ENCODE measurements around the gene MBLAC1. TPM values are rescaled to one million over a fixed set of nuclear protein-coding genes. Genes with fewer than 3 reads are reported as not detected.

MBLAC1 gene
- polyA plus RNA-seq, 1 donor from 2014 or later, result 6.4 TPM

DNA sequence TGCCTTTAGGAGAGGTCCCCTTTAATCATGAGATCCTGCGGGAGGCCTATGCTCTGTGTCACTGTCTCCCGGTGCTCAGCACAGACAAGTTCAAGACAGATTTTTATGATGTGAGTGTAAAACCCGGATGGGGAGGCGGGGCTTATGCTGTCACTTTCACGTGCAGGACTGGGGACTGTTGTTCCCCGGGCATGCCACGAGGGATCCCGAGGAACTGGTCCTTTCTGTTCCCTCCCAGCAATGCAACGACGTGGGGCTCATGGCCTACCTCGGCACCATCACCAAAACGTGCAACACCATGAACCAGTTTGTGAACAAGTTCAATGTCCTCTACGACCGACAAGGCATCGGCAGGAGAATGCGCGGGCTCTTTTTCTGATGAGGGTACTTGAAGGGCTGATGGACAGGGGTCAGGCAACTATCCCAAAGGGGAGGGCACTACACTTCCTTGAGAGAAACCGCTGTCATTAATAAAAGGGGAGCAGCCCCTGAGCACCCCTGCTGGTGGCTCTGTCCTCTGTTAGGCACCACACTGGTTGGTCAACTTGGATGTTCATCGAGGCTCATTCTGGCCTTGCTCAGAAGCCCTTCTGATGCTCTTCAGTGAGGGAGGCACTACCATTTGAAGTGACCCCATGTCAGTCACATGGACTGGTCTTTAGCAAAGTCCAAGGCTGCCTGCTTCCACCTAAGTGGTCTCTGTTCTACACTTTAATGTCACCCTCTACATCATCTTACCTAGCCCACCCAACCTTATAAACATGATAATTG lies 35.2 kb upstream of the MBLAC1 start:
- H3K79me2 ChIP-seq (replicated peaks; ENCODE audit: insufficient read depth, low read length), result peaks cover 4% of the 10 kb centered on the region
- H3K9me3 ChIP-seq (ENCODE audit: low read length), result no peaks in the 10 kb centered on the region
- no peak overlapping the region for H2AFZ ChIP-seq (ENCODE audit: low read depth, low read length)
- no peak overlapping the region for H3K27ac ChIP-seq (ENCODE audit: low read length)
- no peak overlapping the region for H3K9ac ChIP-seq (ENCODE audit: low read length)
- no peaks in the 10 kb centered on the region for H4K20me1 ChIP-seq (ENCODE audit: insufficient read depth)
- no peak overlapping the region for H3K4me2 ChIP-seq (ENCODE audit: low read length)
- TF ChIP-seq POLR2AphosphoS5 (IDR thresholded peaks at IDR 0.05) (peak; percentile 5), TAF1 (IDR thresholded peaks at IDR 0.05; ENCODE audit: low read depth) (no peak)
- TF ChIP-seq, protein P1, sequence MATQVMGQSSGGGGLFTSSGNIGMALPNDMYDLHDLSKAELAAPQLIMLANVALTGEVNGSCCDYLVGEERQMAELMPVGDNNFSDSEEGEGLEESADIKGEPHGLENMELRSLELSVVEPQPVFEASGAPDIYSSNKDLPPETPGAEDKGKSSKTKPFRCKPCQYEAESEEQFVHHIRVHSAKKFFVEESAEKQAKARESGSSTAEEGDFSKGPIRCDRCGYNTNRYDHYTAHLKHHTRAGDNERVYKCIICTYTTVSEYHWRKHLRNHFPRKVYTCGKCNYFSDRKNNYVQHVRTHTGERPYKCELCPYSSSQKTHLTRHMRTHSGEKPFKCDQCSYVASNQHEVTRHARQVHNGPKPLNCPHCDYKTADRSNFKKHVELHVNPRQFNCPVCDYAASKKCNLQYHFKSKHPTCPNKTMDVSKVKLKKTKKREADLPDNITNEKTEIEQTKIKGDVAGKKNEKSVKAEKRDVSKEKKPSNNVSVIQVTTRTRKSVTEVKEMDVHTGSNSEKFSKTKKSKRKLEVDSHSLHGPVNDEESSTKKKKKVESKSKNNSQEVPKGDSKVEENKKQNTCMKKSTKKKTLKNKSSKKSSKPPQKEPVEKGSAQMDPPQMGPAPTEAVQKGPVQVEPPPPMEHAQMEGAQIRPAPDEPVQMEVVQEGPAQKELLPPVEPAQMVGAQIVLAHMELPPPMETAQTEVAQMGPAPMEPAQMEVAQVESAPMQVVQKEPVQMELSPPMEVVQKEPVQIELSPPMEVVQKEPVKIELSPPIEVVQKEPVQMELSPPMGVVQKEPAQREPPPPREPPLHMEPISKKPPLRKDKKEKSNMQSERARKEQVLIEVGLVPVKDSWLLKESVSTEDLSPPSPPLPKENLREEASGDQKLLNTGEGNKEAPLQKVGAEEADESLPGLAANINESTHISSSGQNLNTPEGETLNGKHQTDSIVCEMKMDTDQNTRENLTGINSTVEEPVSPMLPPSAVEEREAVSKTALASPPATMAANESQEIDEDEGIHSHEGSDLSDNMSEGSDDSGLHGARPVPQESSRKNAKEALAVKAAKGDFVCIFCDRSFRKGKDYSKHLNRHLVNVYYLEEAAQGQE (IDR thresholded peaks at IDR 0.05; ENCODE audit: borderline replicate concordance), result no peak
- H3K36me3 ChIP-seq (ENCODE audit: insufficient read depth, low read length), result peaks cover 6% of the 10 kb centered on the region
- H3K27me3 ChIP-seq (ENCODE audit: insufficient read depth, low read depth, low read length), result no peaks in the 10 kb centered on the region
- no peaks in the 10 kb centered on the region for H3K9me2 ChIP-seq (ENCODE audit: insufficient read depth, low read length)
- no peaks in the 10 kb centered on the region for H3F3A ChIP-seq (ENCODE audit: insufficient read depth, low read length, poor library complexity, severe bottlenecking)
- no peak overlapping the region for H3K4me3 ChIP-seq (ENCODE audit: low read length)

DNA sequence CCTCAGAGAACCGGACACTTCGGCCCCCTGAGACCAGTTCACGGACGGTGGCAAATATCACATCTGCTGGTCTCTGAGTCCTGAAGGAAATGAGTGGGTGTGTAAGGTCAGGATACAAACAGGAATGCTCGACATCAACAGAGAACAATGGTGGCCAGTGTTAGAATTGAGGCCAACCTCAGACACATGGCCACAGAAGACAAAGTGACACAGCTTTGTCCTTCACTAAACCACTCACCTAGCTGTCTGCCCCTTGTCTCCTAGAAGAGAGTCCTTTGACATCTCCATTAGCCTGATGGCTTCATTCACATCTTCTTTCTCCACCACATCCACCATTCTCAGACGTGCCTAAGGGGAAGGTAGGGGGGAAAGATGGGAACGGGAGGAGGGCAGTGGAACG lies 33.7 kb upstream of the MBLAC1 start:
- Histone ChIP-seq H2AFZ (ENCODE audit: low read depth, low read length) (no peak overlapping the region), H3K79me2 (replicated peaks; ENCODE audit: insufficient read depth, low read length) (peaks cover 8% of the 10 kb centered on the region), H3K4me3 (ENCODE audit: low read length) (no peak overlapping the region), H3K9ac (ENCODE audit: low read length) (no peak overlapping the region), H3K36me3 (ENCODE audit: insufficient read depth, low read length) (peaks cover 6% of the 10 kb centered on the region), H3K4me2 (ENCODE audit: low read length) (no peak overlapping the region), H3K27ac (ENCODE audit: low read length) (no peak overlapping the region), H3K9me3 (ENCODE audit: low read length) (no peaks in the 10 kb centered on the region), H3K9me2 (ENCODE audit: insufficient read depth, low read length) (no peaks in the 10 kb centered on the region), H3K27me3 (ENCODE audit: insufficient read depth, low read depth, low read length) (no peaks in the 10 kb centered on the region), H4K20me1 (ENCODE audit: insufficient read depth) (no peaks in the 10 kb centered on the region), H3F3A (ENCODE audit: insufficient read depth, low read length, poor library complexity, severe bottlenecking) (no peaks in the 10 kb centered on the region)
- no peak for TF ChIP-seq EZH2 (IDR thresholded peaks at IDR 0.05; ENCODE audit: borderline replicate concordance, insufficient read depth, low read length, poor library complexity, severe bottlenecking)
- TF ChIP-seq TAF1 (IDR thresholded peaks at IDR 0.05; ENCODE audit: low read depth), result no peak
- TF ChIP-seq SMC3 (conservative IDR thresholded peaks at IDR 0.05; ENCODE audit: poor library complexity), result no peak
- TF ChIP-seq, protein P1 (IDR thresholded peaks at IDR 0.05; ENCODE audit: borderline replicate concordance), result no peak
- TF ChIP-seq EP300 (conservative IDR thresholded peaks at IDR 0.05; ENCODE audit: poor library complexity, severe bottlenecking), result no peak
- TF ChIP-seq POLR2AphosphoS5 (IDR thresholded peaks at IDR 0.05), result no peak
- no peak for TF ChIP-seq MXI1 (conservative IDR thresholded peaks at IDR 0.05; ENCODE audit: poor library complexity, severe bottlenecking)

Data from neural cell (in vitro differentiated cells).